CD8-positive, alpha-beta memory T cell (primary cell): Measurements from ENCODE around the gene YBX2. TPM values are rescaled to one million over a fixed set of nuclear protein-coding genes. Genes with fewer than 3 reads are reported as not detected.
"Not testable (repeated sequence)": the region's sequence is repeated elsewhere in the genome, so short reads cannot be mapped to it uniquely, and the experiment has no call there.

Source experiments
- CTCF ChIA-PET: fragments of 350-600 bp; sonication (Branson Sonifier 250); formaldehyde crosslinking; loops from one replicate; lab custom pipeline; 2021; ENCODE audit warnings: antibody characterized with exemption; lab: Charles Lee
- POLR2A ChIA-PET: fragments of 350-600 bp; sonication (Branson Sonifier 250); formaldehyde crosslinking; loops from one replicate; lab custom pipeline; 2021; ENCODE audit warnings: antibody characterized with exemption; lab: Charles Lee
- DNase-seq, 5 donors: peaks; one replicate each; pipeline versions ENCODE4 v3.0.0 to v3.0.0-alpha.2; 2020 to 2022; ENCODE audit warnings: mixed read lengths in 1 of 5
- H3K27ac ChIP-seq: one replicate; pipeline ENCODE4 v1.7.0; 2013; ENCODE audit warnings: low read depth, mild to moderate bottlenecking, low read length, moderate library complexity
- H3K27me3 ChIP-seq: 2 replicates; pipeline ENCODE4 v1.7.0; 2013; ENCODE audit warnings: low read length, mild to moderate bottlenecking; ENCODE audit not compliant: insufficient read depth, poor library complexity, severe bottlenecking
- H3K36me3 ChIP-seq: 2 replicates; pipeline ENCODE4 v1.7.0; 2013; ENCODE audit warnings: mild to moderate bottlenecking, low read length, moderate library complexity; ENCODE audit not compliant: insufficient read depth
- H3K4me1 ChIP-seq: 2 replicates; pipeline ENCODE4 v1.7.0; 2013; ENCODE audit warnings: mild to moderate bottlenecking, low read length, moderate library complexity; ENCODE audit not compliant: insufficient read depth
- H3K4me3 ChIP-seq: 2 replicates; pipeline ENCODE4 v1.7.0; 2013; ENCODE audit warnings: mild to moderate bottlenecking, low read length
- H3K9me3 ChIP-seq: 2 replicates; pipeline ENCODE4 v1.7.0; 2013; ENCODE audit warnings: mild to moderate bottlenecking, low read length
- H3K27ac Mint-ChIP-seq, 8 donors: one replicate each; pipeline ENCODE4 v1.8.0; 2020 to 2021; ENCODE audit warnings: mixed read lengths in 8 of 8, mild to moderate bottlenecking in 6 of 8, inconsistent platforms in 3 of 8, moderate library complexity in 3 of 8
- H3K27me3 Mint-ChIP-seq, 2 donors: one replicate each; pipeline ENCODE4 v1.8.0; 2020 to 2021; ENCODE audit warnings: mixed read lengths in 2 of 2, mild to moderate bottlenecking in 1 of 2, moderate library complexity in 1 of 2
- H3K36me3 Mint-ChIP-seq, 3 donors: one replicate each; pipeline ENCODE4 v1.8.0; 2020 to 2021; ENCODE audit warnings: mixed read lengths in 3 of 3, inconsistent platforms in 1 of 3, mild to moderate bottlenecking in 1 of 3
- H3K4me1 Mint-ChIP-seq, 3 donors: one replicate each; pipeline ENCODE4 v1.8.0; 2020 to 2021; ENCODE audit warnings: mixed read lengths in 3 of 3, inconsistent platforms in 1 of 3, mild to moderate bottlenecking in 1 of 3
- H3K4me3 Mint-ChIP-seq, 7 donors: one replicate each; pipeline ENCODE4 v1.8.0; 2020 to 2021; ENCODE audit warnings: mixed read lengths in 7 of 7, mild to moderate bottlenecking in 6 of 7, moderate library complexity in 4 of 7, inconsistent platforms in 2 of 7
- H3K9me3 Mint-ChIP-seq, 5 donors: one replicate each; pipeline ENCODE4 v1.8.0; 2020 to 2022; ENCODE audit warnings: mixed read lengths in 5 of 5, mild to moderate bottlenecking in 3 of 5, moderate library complexity in 2 of 5, inconsistent platforms in 1 of 5
- polyA plus RNA-seq: library from polyadenylated mRNA; unstranded; fragments of 300-500 nt; fragmentation: Illumina TruSeq; gene quantifications from one replicate; pipeline ENCODE4 v1.2.3, GENCODE V29; 2021
- total RNA-seq, 2 experiments: library from RNA; stranded (reverse); gene quantifications; one replicate each; pipeline ENCODE4 v1.2.3, GENCODE V29; 2021

Gene YBX2
- total and polyA plus RNA-seq, 3 experiments from 2014 or later: 0.07 to 0.26 TPM; not detected in 1

- peaks cover 33% of the 10 kb centered on the region for H3K4me1 ChIP-seq
- H3K9me3 ChIP-seq: no peaks in the 10 kb centered on the region
- peaks cover 24% of the 10 kb centered on the region for H3K36me3 ChIP-seq
- H3K27me3 Mint-ChIP-seq: peaks cover 0 to 2% of the 10 kb centered on the region in 2 donors
- peaks cover 0 to 50% (median 14%) of the 10 kb centered on the region in 3 donors for H3K36me3 Mint-ChIP-seq
- H3K4me1 Mint-ChIP-seq: peaks cover 41 to 55% (median 46%) of the 10 kb centered on the region in 3 donors
- CTCF ChIA-PET: interaction anchor here (1.0 to 1.9 kb wide), 2 partner anchors 10 to 47 kb away, joined by 3 to 5 read pairs; no protein-coding TSS in a partner anchor
- peak overlapping the region; percentile 70 to 98 (median 93) for H3K4me3 Mint-ChIP-seq
- H3K27ac ChIP-seq: peak overlapping the region; percentile 97
- POLR2A ChIA-PET: interaction anchor here (2.5 kb wide), 1 partner anchor 10 kb away, joined by 16 read pairs; the partner anchor contains the start of gene PHF23
- peak overlapping the region; percentile 68 for H3K4me3 ChIP-seq
- no peaks in the 10 kb centered on the region for H3K9me3 Mint-ChIP-seq
- DNase-seq: no peak
- peak overlapping the region in 6 of 8 donors; percentile 46 to 96 (median 96) for H3K27ac Mint-ChIP-seq
- no peaks in the 10 kb centered on the region for H3K27me3 ChIP-seq
Observed at GRCh38 chr17:7249830-7250229, 44.6 kb downstream of the YBX2 start.

- no peaks in the 10 kb centered on the region for H3K9me3 ChIP-seq
- peaks cover 41 to 51% (median 46%) of the 10 kb centered on the region in 3 donors for H3K4me1 Mint-ChIP-seq
- H3K36me3 ChIP-seq: peaks cover 26% of the 10 kb centered on the region
- ChIA-PET CTCF (interaction anchor here (1.0 to 1.9 kb wide), 2 partner anchors 9 to 47 kb away, joined by 3 to 5 read pairs; no protein-coding TSS in a partner anchor), POLR2A (no interaction called here)
- no peaks in the 10 kb centered on the region for H3K9me3 Mint-ChIP-seq
- H3K27ac ChIP-seq: no peak overlapping the region
- peaks cover 0 to 2% of the 10 kb centered on the region in 2 donors for H3K27me3 Mint-ChIP-seq
- peaks cover 33% of the 10 kb centered on the region for H3K4me1 ChIP-seq
- H3K36me3 Mint-ChIP-seq: peaks cover 0 to 50% (median 18%) of the 10 kb centered on the region in 3 donors
- no peak for DNase-seq
- peak overlapping the region; percentile 66 to 95 (median 93) for H3K4me3 Mint-ChIP-seq
- H3K27ac Mint-ChIP-seq: peak overlapping the region in 2 of 8 donors; percentile 76 to 91
- H3K4me3 ChIP-seq: no peak overlapping the region
- H3K27me3 ChIP-seq: no peaks in the 10 kb centered on the region
Observed at GRCh38 chr17:7249214-7249613, 45.2 kb downstream of the YBX2 start.

GRCh38 chr17:7248796-7249195 is 45.6 kb downstream of the YBX2 start:
- no peak for DNase-seq
- Histone ChIP-seq H3K27ac (no peak overlapping the region), H3K4me3 (no peak overlapping the region), H3K9me3 (no peaks in the 10 kb centered on the region), H3K27me3 (no peaks in the 10 kb centered on the region), H3K4me1 (peaks cover 33% of the 10 kb centered on the region), H3K36me3 (peaks cover 25% of the 10 kb centered on the region)
- peak overlapping the region; percentile 37 to 95 (median 93) for H3K4me3 Mint-ChIP-seq
- H3K36me3 Mint-ChIP-seq: peaks cover 0 to 50% (median 16%) of the 10 kb centered on the region in 3 donors
- peaks cover 39 to 47% (median 46%) of the 10 kb centered on the region in 3 donors for H3K4me1 Mint-ChIP-seq
- peak overlapping the region in 3 of 8 donors; percentile 35 to 91 (median 63) for H3K27ac Mint-ChIP-seq
- peaks cover 0 to 2% of the 10 kb centered on the region in 2 donors for H3K27me3 Mint-ChIP-seq
- CTCF ChIA-PET: interaction anchor here (1.9 kb wide), 1 partner anchor 9 kb away, joined by 5 read pairs; no protein-coding TSS in a partner anchor
- POLR2A ChIA-PET: no interaction called here
- H3K9me3 Mint-ChIP-seq: no peaks in the 10 kb centered on the region

GRCh38 chr17:7246779-7247178 is 47.7 kb downstream of the YBX2 start:
- POLR2A ChIA-PET: no interaction called here
- Histone ChIP-seq H3K9me3 (no peaks in the 10 kb centered on the region), H3K27me3 (no peaks in the 10 kb centered on the region), H3K4me3 (no peak overlapping the region), H3K27ac (no peak overlapping the region), H3K36me3 (peaks cover 25% of the 10 kb centered on the region), H3K4me1 (peaks cover 31% of the 10 kb centered on the region)
- H3K4me3 Mint-ChIP-seq: peak overlapping the region in 3 of 7 donors; percentile 27 to 64 (median 34)
- DNase-seq: no peak
- CTCF ChIA-PET: interaction anchor here (1.6 kb wide), 1 partner anchor 27 kb away, joined by 4 read pairs; the partner anchor contains the start of genes ACADVL and DLG4
- H3K27ac Mint-ChIP-seq: peak overlapping the region in 4 of 8 donors; percentile 32 to 95 (median 76)
- peaks cover 0 to 7% of the 10 kb centered on the region in 2 donors for H3K27me3 Mint-ChIP-seq
- H3K9me3 Mint-ChIP-seq: peaks cover 0 to 3% (median 0%) of the 10 kb centered on the region in 5 donors
- peaks cover 0 to 49% (median 14%) of the 10 kb centered on the region in 3 donors for H3K36me3 Mint-ChIP-seq
- H3K4me1 Mint-ChIP-seq: peaks cover 40 to 48% (median 44%) of the 10 kb centered on the region in 3 donors

DNA sequence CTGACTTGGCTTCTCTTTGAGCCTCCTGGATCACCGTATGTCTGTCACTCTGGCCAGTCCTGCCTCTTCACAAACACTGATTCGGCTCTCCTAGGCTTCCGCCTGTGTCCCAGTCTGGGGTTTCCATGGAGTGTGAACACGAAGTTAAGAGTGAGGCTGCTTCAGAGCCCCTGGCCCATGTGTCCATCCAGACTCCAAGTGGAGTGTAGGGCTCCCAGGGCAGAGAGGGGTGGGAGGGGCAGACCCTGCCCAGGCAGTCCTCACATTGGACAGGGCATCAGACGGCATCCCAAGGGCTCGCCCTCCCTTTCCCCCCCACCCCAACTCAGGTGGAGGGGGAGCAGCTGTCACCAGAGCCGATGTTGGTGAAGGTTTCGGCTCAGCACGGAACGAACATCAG is 50.6 kb downstream of the YBX2 start:
- peak overlapping the region in 3 of 8 donors; percentile 63 to 99 (median 96) for H3K27ac Mint-ChIP-seq
- H3K27ac ChIP-seq, H3K4me3 ChIP-seq, DNase-seq, H3K9me3 Mint-ChIP-seq, H3K27me3 ChIP-seq, H3K9me3 ChIP-seq: not testable (repeated sequence)
- peak overlapping the region; percentile 32 to 98 (median 80) for H3K4me3 Mint-ChIP-seq
- peaks cover 0 to 11% of the 10 kb centered on the region in 2 donors for H3K27me3 Mint-ChIP-seq
- peaks cover 0 to 67% (median 23%) of the 10 kb centered on the region in 3 donors for H3K36me3 Mint-ChIP-seq
- ChIA-PET POLR2A (interaction anchor here (0.6 kb wide), 1 partner anchor 193 kb away, joined by 5 read pairs; no protein-coding TSS in a partner anchor), CTCF (interaction anchor here (2.8 kb wide), 1 partner anchor 52 kb away, joined by 8 read pairs; no protein-coding TSS in a partner anchor)
- H3K4me1 Mint-ChIP-seq: peaks cover 42 to 48% (median 45%) of the 10 kb centered on the region in 3 donors
- peaks cover 31% of the 10 kb centered on the region for H3K4me1 ChIP-seq
- peaks cover 37% of the 10 kb centered on the region for H3K36me3 ChIP-seq

DNA sequence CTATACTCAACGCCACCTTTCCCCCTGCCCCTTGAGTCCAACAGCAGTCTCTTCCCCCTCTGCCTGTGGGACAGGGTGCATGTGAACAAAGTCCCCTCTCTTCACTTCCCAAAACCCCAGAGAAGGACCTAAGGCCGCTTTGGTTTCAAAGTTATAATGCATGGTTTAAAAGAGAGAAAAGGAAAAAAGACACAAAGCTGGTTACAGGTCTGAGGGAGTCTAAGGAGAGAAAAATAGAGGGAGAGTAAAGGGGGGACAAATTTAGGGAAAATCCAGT is 51.0 kb downstream of the YBX2 start:
- DNase-seq: no peak
- H3K4me1 ChIP-seq: peaks cover 29% of the 10 kb centered on the region
- H3K36me3 ChIP-seq: peaks cover 37% of the 10 kb centered on the region
- H3K4me3 Mint-ChIP-seq: peak overlapping the region; percentile 76 to 98 (median 94)
- CTCF ChIA-PET: interaction anchor here (1.2 to 2.8 kb wide), 2 partner anchors 24 to 53 kb away, joined by 6 to 8 read pairs; partner anchors contain the start of genes ACADVL and DLG4
- peaks cover 37 to 44% (median 40%) of the 10 kb centered on the region in 3 donors for H3K4me1 Mint-ChIP-seq
- peaks cover 0 to 69% (median 23%) of the 10 kb centered on the region in 3 donors for H3K36me3 Mint-ChIP-seq
- no peaks in the 10 kb centered on the region for H3K27me3 ChIP-seq
- H3K27ac Mint-ChIP-seq: peak overlapping the region; percentile 77 to 99 (median 96)
- peak overlapping the region; percentile 69 for H3K27ac ChIP-seq
- peaks cover 0 to 3% (median 0%) of the 10 kb centered on the region in 5 donors for H3K9me3 Mint-ChIP-seq
- POLR2A ChIA-PET: interaction anchor here (0.6 to 2.7 kb wide), 6 partner anchors 8 to 197 kb away, joined by 4 to 13 read pairs (median 6); partner anchors contain the start of genes ACAP1, CTDNEP1, DVL2 and ELP5
- no peaks in the 10 kb centered on the region for H3K9me3 ChIP-seq
- H3K4me3 ChIP-seq: peak overlapping the region; percentile 78
- peaks cover 0 to 11% of the 10 kb centered on the region in 2 donors for H3K27me3 Mint-ChIP-seq

GRCh38 chr17:7242717-7243452 is 51.6 kb downstream of the YBX2 start:
- Histone ChIP-seq H3K4me3 (peak overlapping the region; percentile 78), H3K36me3 (peaks cover 37% of the 10 kb centered on the region)

More at GRCh38 chr17:7242717-7243452, 51.6 kb downstream of the YBX2 start:
- Mint-ChIP-seq H3K27me3 (peaks cover 0 to 11% of the 10 kb centered on the region in 2 donors), H3K36me3 (peaks cover 0 to 70% (median 23%) of the 10 kb centered on the region in 3 donors), H3K4me1 (peaks cover 37 to 43% (median 39%) of the 10 kb centered on the region in 3 donors), H3K4me3 (peak overlapping the region; percentile 93 to 98 (median 96)), H3K27ac (peak overlapping the region; percentile 96 to 100 (median 99)), H3K9me3 (peaks cover 0 to 3% (median 0%) of the 10 kb centered on the region in 5 donors)
- DNase-seq: peak; percentile 91 to 96 (median 94)
- peak overlapping the region; percentile 69 for H3K27ac ChIP-seq
- H3K9me3 ChIP-seq: no peaks in the 10 kb centered on the region
- H3K27me3 ChIP-seq: no peaks in the 10 kb centered on the region
- H3K4me1 ChIP-seq: peaks cover 29% of the 10 kb centered on the region
- ChIA-PET CTCF (interaction anchor here (0.6 to 2.8 kb wide), 10 partner anchors 8 to 609 kb away, joined by 3 to 8 read pairs (median 3); partner anchors contain the start of genes ACADVL, CLDN7, CTDNEP1 and DLG4), POLR2A (interaction anchor here (0.5 to 2.7 kb wide), 11 partner anchors 8 to 230 kb away, joined by 3 to 13 read pairs (median 6); partner anchors contain the start of genes ACADVL, ACAP1, CTDNEP1 and DLG4)
